Large intestine (tissue), 3 donors: ENCODE data around the gene SLC7A6OS. TPM values are rescaled to one million over a fixed set of nuclear protein-coding genes. Genes with fewer than 3 reads are reported as not detected.

Source experiments
- DNase-seq, 2 donors: peaks; one replicate each; pipeline versions ENCODE4 v3.0.0 to v3.0.0-alpha.2; 2013
- H3K27ac ChIP-seq: one replicate; pipeline ENCODE4 v1.5.1; 2013; ENCODE audit warnings: low read length
- H3K27me3 ChIP-seq: 2 replicates; pipeline ENCODE4 v1.6.1; 2013; ENCODE audit warnings: low read length; ENCODE audit not compliant: control insufficient read depth, insufficient read depth
- H3K36me3 ChIP-seq: 2 replicates; pipeline ENCODE4 v1.6.1; 2013; ENCODE audit warnings: low read length; ENCODE audit not compliant: control insufficient read depth, insufficient read depth
- H3K4me1 ChIP-seq: one replicate; pipeline ENCODE4 v1.6.1; 2013; ENCODE audit warnings: low read length; ENCODE audit not compliant: control insufficient read depth, insufficient read depth
- H3K4me3 ChIP-seq: one replicate; pipeline ENCODE4 v1.5.1; 2013; ENCODE audit warnings: low read length
- H3K9me3 ChIP-seq: one replicate; pipeline ENCODE4 v1.6.1; 2013; ENCODE audit warnings: mild to moderate bottlenecking, low read depth, low read length, moderate library complexity; ENCODE audit not compliant: control insufficient read depth
- WGBS: methylation state at CpG from one replicate; pipeline ENCODE4 v1.1.5; 2013; ENCODE audit warnings: low lambda C conversion rate; ENCODE audit not compliant: insufficient coverage; 5-methylcytosine and 5-hydroxymethylcytosine counted together
- polyA plus RNA-seq: library from polyadenylated mRNA; unstranded; fragments of 120-200 nt; gene quantifications from one replicate; pipeline ENCODE4 v1.2.1, GENCODE V29; 2013

SLC7A6OS gene
- polyA plus RNA-seq, 1 donor: 19.9 TPM

GRCh38 chr16:68328151-68328859, 17.6 kb upstream of the SLC7A6OS start:
- H3K4me3 ChIP-seq: no peak overlapping the region
- no peaks in the 10 kb centered on the region for H3K9me3 ChIP-seq
- peaks cover 52% of the 10 kb centered on the region for H3K4me1 ChIP-seq
- H3K27me3 ChIP-seq: no peaks in the 10 kb centered on the region
- peak; percentile 85 to 94 for DNase-seq
- no CpG with 5 or more reads among the region's 13 CpGs for WGBS
- H3K36me3 ChIP-seq: peaks cover 25% of the 10 kb centered on the region
- peak overlapping the region; percentile 88 for H3K27ac ChIP-seq

GRCh38 chr16:68324780-68325357, 14.1 kb upstream of the SLC7A6OS start:
- Histone ChIP-seq H3K36me3 (peaks cover 42% of the 10 kb centered on the region), H3K9me3 (no peaks in the 10 kb centered on the region), H3K27ac (no peak overlapping the region), H3K4me1 (peaks cover 24% of the 10 kb centered on the region), H3K27me3 (no peaks in the 10 kb centered on the region), H3K4me3 (no peak overlapping the region)
- WGBS: no CpG with 5 or more reads among the region's 8 CpGs
- no peak for DNase-seq

- Histone ChIP-seq H3K9me3 (no peaks in the 10 kb centered on the region), H3K4me1 (peaks cover 18% of the 10 kb centered on the region), H3K27ac (no peak overlapping the region), H3K36me3 (peaks cover 46% of the 10 kb centered on the region), H3K27me3 (no peaks in the 10 kb centered on the region), H3K4me3 (no peak overlapping the region)
- no peak for DNase-seq
- WGBS: no CpG with 5 or more reads among the region's 5 CpGs
Measured at GRCh38 chr16:68324336-68324735, 13.6 kb upstream of the SLC7A6OS start.

GRCh38 chr16:68319185-68319908, 8.6 kb upstream of the SLC7A6OS start:
- Histone ChIP-seq H3K4me3 (no peak overlapping the region), H3K27me3 (no peaks in the 10 kb centered on the region), H3K27ac (no peak overlapping the region), H3K36me3 (peaks cover 51% of the 10 kb centered on the region), H3K9me3 (no peaks in the 10 kb centered on the region), H3K4me1 (no peaks in the 10 kb centered on the region)
- DNase-seq: no peak
- WGBS: 83% methylated on average over 2 of the region's 6 CpGs

- H3K4me1 ChIP-seq: peaks cover 15% of the 10 kb centered on the region
- no peak overlapping the region for H3K27ac ChIP-seq
- H3K27me3 ChIP-seq: no peaks in the 10 kb centered on the region
- H3K9me3 ChIP-seq: no peaks in the 10 kb centered on the region
- H3K4me3 ChIP-seq: no peak overlapping the region
- H3K36me3 ChIP-seq: peaks cover 24% of the 10 kb centered on the region
- no CpG with 5 or more reads among the region's 4 CpGs for WGBS
- no peak for DNase-seq
Measured at GRCh38 chr16:68313116-68313515, 2.4 kb upstream of the SLC7A6OS start.

- H3K9me3 ChIP-seq: no peaks in the 10 kb centered on the region
- H3K36me3 ChIP-seq: peaks cover 28% of the 10 kb centered on the region
- peaks cover 15% of the 10 kb centered on the region for H3K4me1 ChIP-seq
- no peak for DNase-seq
- no peaks in the 10 kb centered on the region for H3K27me3 ChIP-seq
- peak overlapping the region; percentile 85 for H3K27ac ChIP-seq
- WGBS: no CpG with 5 or more reads among the region's 29 CpGs
- peak overlapping the region; percentile 95 for H3K4me3 ChIP-seq
Measured at GRCh38 chr16:68310437-68310773, 341 bp downstream of the SLC7A6OS start.

GRCh38 chr16:68309799-68310198, 947 bp downstream of the SLC7A6OS start:
- H3K27me3 ChIP-seq: no peaks in the 10 kb centered on the region
- peak in 1 of 2 donors; percentile 12 for DNase-seq
- peak overlapping the region; percentile 95 for H3K4me3 ChIP-seq
- H3K4me1 ChIP-seq: peaks cover 15% of the 10 kb centered on the region
- WGBS: no CpG with 5 or more reads among the region's 6 CpGs
- H3K27ac ChIP-seq: peak overlapping the region; percentile 85
- no peaks in the 10 kb centered on the region for H3K9me3 ChIP-seq
- H3K36me3 ChIP-seq: peaks cover 34% of the 10 kb centered on the region

- WGBS: no CpG with 5 or more reads among the region's 3 CpGs
- Histone ChIP-seq H3K36me3 (peaks cover 60% of the 10 kb centered on the region), H3K4me1 (peaks cover 10% of the 10 kb centered on the region), H3K27me3 (no peaks in the 10 kb centered on the region), H3K27ac (no peak overlapping the region), H3K9me3 (no peaks in the 10 kb centered on the region), H3K4me3 (no peak overlapping the region)
- DNase-seq: no peak
Measured at GRCh38 chr16:68306633-68307032, 4.1 kb downstream of the SLC7A6OS start.

- peaks cover 5% of the 10 kb centered on the region for H3K4me1 ChIP-seq
- no peaks in the 10 kb centered on the region for H3K9me3 ChIP-seq
- no peak overlapping the region for H3K27ac ChIP-seq
- no peaks in the 10 kb centered on the region for H3K27me3 ChIP-seq
- 100% methylated on average over 1 of the region's 7 CpGs for WGBS
- no peak for DNase-seq
- H3K4me3 ChIP-seq: no peak overlapping the region
- H3K36me3 ChIP-seq: peaks cover 90% of the 10 kb centered on the region
Measured at GRCh38 chr16:68300734-68301459, 9.8 kb downstream of the SLC7A6OS start.
